GM21381 (cell line): ENCODE measurements around the gene GRID2IP.
"Not testable (repeated sequence)": the region's sequence is repeated elsewhere in the genome, so short reads cannot be mapped to it uniquely, and the experiment has no call there.

ENCODE experiments used
- ATAC-seq: cut with Tn5 transposase; IDR thresholded peaks from one replicate; pipeline ENCODE4 v1.9.1; 2021; ENCODE audit warnings: mild to moderate bottlenecking, moderate library complexity; ENCODE audit not compliant: unreplicated experiment

The GRID2IP gene

DNA sequence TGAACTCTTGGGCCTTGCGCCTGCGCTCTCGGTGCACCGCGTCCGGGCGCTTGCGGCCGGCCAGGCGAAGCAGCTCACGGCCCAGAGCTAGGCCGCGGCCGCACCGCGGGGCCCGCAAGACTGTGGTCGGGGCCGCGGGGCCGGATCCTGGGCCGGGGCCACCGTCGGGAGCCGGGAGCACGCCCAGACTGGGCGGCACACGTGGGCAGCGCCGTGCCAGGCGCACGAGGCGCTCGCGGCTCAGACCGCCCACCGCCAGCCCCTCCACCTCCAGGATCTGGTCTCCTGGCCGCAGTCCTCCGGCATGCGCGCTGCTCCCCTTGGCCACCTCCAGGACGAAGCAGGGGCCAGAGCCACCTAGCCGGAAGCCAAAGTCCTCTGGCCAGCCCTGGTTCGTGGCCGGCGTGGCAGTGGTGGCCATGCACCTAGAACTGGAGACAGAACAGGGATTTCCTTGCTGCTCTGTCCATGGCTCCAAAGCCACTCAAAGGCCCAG lies at the start of gene GRID2IP:
GRID2IP (minus strand) TSS at position 446 of the 496 bp plus-strand sequence; CDS start at position 421, 25 bp downstream.
- no peak for ATAC-seq

DNA sequence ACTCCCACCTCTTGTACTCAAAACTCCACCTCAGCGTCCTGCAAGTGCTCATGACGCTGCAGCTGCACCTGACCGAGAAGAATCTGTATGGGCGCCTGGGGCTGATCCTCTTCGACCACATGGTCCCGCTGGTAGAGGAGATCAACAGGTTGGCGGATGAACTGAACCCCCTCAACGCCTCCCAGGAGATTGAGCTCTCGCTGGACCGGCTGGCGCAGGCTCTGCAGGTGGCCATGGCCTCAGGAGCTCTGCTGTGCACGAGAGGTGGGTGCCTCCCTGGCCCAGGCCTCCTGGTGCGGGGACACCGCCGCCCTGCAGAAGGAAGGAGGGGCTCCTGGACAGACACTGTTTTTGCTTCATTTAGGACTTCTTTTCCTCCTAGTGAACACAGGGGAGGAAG lies 48.8 kb upstream of the GRID2IP start:
- ATAC-seq: no peak

DNA sequence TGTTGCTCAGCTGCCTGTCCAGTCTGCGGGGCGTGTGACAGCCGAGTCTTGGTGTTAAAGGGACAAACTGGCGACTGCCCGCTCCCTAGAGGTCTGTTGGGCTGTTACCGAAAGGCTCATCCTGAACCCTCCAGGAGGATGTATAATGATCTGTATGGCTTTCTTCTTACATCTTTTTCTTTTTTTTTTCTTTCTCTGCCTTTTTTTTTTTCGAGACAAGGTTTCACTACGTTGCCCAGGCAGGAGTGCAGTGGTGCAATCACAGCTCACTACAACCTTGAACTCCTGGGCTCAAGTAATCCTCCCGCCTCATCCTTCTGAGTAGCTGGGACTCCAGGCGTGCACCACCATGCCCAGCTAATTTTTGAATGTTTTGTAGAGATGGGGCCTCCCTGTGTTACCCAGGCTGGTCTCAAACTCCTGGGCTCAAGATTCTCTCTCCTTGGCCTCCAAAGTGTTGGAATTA lies 39.4 kb upstream of the GRID2IP start:
- peak; percentile 25 for ATAC-seq

DNA sequence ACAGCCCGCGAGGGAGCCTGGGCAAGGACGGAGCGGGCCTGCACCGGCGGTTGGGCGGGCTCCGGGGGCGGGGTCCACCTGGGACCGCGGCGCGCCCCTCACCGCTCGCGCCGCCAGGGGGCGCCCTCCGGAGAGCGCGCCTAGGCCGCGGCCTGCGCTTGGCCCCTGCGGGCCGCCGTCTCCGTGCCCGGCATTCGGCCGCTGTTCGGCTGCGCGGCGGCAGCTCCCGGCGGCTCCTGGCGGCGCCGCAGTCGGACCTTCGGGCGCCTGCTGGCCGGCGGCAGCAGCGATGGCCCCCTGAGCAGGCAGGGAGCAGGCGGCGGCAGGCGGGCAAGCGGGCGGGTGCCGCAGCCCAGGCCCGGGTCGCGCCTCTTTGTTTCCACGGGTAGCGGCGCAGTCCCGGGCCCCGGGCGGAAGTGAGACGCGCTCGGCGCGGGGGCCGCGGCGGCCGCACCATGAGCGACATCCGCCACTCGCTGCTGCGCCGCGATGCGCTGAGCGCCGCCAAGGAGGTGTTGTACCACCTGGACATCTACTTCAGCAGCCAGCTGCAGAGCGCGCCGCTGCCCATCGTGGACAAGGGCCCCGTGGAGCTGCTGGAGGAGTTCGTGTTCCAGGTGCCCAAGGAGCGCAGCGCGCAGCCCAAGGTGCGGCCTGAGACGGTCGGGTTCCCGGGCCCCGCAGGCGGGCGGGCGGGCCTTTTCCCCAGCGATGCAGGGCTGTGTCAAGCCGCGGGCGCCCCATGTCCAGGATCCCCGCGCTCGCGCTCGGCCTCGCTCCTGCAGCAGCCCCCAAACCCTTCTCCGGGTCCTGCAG lies 38.8 kb upstream of the GRID2IP start, which contains the start of gene INTS15:
INTS15 (plus strand) TSS at position 193 of the 816 bp plus-strand sequence; CDS start at position 456, 263 bp downstream.
- peak; percentile 84 for ATAC-seq

DNA sequence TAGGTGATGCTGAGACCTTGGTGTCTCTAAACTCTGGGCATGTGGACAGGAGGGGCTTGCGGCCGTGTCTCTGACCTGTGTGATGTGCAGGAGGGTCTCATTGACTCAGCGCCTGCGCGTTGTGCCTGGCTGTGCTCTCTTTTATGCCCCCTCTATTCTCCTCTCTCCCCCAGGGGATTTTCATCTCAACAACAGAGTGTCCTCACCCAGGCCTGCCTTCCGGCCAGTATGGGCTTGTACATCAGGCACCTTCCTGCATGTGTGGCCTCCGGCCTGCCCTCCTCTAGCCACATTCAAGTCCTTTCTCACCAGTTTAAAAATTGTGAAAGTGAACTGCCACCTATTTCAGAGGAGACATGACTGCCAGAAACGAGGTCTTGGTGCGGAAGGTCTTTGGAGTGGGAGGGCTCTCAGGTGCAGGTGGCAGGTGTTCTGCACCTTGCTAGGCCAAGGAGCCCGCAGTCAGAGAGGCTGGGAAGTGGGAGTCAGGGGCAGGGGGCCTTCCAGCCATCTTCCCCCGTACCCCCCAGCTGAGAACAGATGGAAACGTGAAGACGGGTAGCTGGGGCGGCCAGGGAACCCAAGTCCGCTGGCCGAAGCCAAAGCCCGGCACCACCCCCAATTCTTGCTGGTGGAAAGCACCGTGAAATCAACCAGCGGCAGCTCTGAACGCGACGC lies 38.0 kb upstream of the GRID2IP start:
- ATAC-seq: no peak

DNA sequence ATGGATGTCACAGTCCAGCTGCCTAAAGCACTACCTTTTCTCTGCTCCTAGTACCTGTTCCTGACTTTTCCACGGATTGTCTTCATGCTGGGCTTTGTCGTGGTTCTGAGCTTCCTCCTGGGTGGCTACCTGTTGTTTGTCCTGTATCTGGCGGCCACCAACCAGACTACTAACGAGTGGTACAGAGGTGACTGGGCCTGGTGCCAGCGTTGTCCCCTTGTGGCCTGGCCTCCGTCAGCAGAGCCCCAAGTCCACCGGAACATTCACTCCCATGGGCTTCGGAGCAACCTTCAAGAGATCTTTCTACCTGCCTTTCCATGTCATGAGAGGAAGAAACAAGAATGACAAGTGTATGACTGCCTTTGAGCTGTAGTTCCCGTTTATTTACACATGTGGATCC lies 37.3 kb upstream of the GRID2IP start:
- no peak for ATAC-seq

DNA sequence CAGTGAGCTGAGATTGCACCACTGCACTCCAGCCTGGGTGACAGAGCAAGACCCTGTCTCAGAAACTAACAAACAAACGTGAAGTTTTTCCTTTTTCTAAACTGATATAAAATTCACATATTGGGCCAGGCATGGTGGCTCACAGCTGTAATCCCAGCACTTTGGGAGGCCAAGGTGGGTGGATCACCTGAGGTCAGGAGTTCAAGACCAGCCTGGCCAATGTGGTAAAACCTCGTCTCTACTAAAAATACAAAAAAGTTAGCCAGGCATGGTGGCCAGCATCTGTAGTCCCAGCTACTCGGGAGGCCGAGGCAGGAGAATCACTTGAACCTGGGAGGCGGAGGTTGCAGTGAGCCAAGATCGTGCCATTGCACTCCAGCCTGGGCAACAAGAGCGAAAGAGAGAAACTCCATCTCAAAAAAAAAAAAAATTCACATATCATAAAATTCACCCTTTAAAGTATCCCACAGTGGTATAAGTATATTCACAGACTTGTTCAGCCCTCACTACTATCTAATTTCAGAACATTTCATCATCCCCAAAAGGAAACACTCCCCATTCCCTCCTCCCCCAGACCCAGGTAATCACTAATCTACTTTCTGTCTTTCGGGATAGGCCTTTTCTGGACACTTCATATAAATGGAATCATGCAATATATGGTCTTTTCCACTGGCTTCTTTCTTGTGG lies 34.6 kb upstream of the GRID2IP start:
- ATAC-seq: not testable (repeated sequence)

DNA sequence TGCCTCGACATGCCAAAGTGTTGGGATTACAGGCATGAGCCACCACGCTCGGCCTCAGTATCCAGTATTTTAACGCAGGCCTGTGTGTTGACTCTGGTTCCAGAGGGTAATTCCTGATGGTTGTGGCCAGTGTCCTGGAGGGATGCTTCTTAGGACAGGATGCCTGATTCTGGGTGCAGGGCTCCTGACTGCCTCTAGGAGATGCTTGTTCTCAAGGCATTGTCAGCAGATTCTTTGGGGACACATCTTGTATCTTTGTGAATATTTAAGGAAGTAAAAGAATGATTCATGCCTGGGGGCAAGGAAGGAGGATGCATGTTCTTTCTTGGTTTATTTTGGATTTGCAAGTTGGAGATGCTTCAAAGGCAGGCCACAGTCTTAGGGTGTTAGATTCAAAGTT lies 28.2 kb upstream of the GRID2IP start:
- ATAC-seq: no peak

DNA sequence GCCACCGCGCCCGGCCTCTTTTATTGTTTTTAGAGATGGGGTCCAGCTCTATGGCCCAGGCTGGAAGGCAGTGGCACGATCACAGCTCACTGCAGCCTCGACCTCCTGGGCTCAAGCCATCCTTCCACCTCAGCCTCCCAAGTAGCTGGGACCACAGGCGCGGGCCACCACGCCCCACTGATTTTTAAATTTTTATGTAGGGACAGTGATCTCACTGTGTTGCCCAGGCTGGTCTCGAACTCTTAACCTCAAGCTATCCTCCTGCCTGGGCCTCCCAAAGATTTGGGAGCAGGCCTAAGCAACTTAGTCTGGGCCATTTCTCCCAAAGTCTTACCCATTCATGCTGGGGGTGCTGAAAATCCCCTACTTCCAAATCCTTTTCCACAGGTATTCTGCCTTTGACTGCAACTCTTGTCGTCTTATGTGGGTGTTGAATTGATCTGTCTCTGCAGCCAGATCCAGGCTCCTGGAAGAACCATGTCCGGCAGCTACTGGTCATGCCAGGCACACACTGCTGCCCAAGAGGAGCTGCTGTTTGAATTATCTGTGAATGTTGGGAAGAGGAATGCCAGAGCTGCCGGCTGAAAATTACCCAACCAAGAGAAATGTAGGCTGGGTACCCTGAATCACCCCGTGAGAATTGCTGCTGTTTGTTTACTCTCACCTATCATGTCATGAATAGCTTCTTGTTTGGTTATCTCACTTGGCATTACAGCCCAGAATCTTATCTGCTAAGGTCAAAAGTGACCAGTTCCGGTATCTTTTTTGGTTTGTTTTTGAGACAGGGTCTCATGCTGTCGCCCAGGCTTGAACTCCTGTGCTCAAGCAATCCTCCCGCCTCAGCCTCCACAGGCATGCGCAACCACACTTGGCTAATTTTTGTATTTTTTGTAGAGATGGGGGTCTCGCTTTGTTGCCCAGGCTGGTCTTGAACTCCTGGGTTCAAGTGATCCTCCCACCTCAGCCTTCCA lies 27.1 kb upstream of the GRID2IP start:
- ATAC-seq: no peak

DNA sequence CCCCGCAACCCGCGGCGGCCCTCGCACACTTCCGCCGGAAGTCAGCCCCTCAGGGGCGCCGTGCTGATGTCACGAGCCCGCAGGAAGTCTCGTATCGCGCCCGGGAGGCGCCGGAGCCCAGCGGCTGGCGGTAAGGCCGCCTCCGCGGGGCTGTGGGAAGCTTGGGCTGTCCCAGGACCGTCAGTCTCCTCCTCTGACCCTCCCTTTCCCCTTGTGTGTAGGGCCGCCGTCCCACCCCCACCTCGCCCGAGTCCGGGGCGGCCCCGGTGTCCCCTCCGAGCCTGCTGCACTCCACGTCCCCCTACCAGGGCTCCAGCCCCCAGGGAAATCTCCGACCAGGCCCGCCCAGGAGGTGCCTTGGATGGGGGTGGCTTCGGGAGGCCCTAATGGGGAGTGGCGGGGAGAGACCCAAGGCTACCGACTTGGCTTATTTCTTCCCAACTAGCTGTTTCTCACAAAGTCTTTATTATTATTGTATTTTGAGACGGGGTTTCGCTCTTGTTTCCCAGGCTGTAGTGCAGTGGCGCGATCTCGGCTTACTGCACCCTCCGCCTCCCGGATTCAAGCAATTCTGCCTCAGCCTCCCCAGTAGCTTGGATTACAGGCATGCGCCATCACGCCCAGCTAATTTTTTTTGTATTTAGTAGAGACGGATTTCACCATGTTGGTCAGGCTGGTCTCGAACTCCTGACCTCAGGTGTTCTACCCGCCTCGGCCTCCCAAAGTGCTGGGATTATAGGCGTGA lies 26.3 kb upstream of the GRID2IP start, which contains the start of gene ZDHHC4:
ZDHHC4 (plus strand) TSS at position 86 of the 745 bp plus-strand sequence. CDS start 3,108 bp downstream, outside the sequence.
- ATAC-seq: peak; percentile 96

DNA sequence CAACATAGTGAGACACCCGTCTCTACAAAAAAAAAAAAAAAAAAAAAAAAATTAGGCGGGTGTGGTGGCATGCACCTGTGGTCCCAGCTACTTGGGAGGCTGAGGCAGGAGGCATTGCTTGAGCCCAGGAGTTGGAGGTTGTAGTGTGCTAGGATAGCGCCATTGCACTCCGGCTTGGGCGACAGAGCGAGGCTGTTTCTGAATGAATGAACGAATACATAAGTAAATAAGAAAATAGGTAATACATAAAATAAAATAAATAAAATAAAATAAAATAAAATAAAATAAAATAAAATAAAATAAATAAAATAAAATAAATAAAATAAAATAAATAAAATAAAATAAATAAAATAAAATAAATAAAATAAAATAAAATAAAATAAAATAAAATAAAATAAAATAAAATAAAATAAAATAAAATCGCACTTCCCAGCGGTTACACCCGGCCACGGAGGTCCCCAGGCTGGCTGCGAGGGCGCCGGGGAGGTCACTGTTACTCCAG lies 25.7 kb upstream of the GRID2IP start:
- ATAC-seq: not testable (repeated sequence)

DNA sequence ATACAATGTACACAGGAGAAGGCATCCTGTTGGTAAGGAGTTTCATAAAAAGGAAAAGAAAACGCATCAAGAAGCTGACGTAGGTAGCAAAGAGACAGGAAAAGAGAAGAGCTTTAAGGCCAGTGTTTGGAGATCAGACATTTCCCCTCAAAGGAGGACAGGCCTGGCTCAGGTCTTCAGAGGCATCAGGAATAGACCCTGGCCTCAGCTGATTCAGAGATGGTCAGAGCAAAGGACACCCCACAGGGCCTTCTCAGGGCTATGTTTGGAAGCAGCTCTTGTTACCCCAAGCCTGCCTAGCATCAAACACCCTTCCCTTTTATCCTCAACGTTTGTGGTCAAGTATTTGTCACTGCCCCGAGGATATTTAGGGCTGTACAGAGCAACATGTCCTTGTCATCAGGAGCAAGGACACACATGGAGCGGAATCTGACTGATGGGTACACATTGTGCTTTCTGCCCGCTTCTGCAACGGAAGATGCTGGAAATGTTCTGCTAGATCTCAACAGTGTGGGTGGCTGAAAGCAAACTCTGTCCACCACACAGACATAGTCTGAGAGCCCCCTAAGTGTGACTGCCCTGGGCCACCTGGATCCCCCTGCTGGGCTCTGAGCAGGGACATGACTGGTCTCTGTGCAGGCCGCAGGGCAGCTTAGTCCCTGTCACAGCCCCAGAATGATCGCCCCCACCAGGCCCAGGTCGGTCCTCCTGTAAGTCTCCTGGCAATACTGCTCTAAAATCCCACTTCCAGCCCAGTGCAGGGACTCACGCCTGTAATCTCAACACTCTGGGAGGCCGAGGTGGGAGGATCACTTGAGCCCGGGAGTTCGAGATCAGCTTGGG lies 25.0 kb upstream of the GRID2IP start:
- no peak for ATAC-seq

DNA sequence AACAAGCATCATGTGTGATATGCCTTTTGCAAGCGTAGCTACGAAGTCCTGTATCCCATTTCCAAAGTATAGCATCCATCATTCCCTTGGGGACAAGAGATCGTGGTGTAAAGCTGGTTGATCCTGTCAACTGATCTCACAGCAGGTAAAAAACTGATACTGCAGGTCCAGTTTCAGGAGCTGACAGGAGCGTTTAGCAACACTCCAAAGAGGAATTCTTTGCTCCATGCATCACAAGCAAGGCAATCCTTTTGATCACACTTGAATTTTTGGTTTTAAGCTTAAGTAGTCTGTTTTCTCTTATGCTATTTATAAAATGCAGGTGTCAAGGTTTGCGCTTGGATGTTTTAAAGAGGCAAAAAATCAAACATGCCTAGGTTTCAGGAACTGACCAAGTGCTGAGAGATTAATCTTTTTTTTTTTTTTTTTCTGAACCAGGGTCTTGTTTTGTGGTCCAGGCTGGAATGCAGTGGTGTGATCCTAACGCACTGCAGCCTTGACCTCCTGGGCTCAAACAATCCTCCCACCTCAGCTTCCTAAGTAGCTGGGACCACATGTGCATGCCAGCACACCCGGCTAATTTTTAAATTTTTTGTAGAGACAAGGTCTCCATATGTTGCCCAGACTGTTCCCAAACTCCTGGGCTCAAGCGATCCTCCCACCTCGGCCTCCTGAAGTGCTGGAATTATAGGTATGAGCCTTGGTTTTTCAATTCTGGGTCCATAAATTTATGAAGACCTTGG lies 24.2 kb upstream of the GRID2IP start:
- no peak for ATAC-seq

DNA sequence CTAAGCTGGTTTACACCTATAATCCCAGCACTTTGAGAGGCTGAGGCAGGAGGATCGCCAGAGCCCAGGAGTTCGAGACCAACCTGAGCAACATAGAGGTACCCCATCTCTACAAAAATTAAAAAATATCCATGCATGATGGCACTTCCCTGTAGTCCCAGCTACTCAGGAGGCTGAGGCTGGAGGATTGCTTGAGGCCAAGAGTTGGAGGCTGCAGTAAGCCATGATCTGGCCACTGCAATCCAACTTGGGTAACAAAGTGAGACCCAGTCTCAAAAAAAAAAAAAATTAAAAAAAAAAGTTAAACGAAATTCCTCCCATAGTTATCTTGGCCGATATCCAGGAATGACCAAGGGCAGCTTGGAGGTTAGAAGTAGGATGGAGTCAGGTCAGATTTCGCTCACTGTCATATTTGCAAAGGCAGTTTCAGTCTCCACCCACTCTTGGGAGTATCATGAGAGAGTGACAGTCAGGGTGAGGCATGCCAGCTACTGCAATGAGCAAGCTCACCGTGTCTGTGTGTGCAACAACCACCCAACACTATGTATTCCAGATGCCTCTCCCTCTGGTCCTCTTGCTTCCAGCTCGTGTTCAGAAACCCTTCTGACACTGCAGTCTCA lies 20.0 kb upstream of the GRID2IP start:
- no peak for ATAC-seq

DNA sequence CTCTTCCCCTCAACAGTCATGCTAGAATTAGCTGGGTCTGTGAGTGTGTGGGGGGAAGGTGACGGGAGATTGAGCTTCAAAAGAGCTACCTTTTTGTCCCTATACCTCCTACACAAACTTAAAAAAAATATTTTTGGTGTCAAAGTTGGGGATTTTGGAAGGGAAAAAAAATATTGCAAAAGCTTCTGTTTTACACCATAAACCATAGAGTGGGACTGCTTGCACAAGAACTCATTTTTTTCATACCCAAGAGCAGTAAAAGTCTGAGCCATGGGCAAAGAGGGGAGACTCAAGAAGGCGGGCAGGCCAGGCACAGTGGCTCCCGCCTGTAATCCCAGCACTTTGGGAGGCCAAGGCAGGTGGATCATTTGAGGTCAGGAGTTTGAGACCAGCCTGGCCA lies 16.6 kb upstream of the GRID2IP start:
- ATAC-seq: no peak

DNA sequence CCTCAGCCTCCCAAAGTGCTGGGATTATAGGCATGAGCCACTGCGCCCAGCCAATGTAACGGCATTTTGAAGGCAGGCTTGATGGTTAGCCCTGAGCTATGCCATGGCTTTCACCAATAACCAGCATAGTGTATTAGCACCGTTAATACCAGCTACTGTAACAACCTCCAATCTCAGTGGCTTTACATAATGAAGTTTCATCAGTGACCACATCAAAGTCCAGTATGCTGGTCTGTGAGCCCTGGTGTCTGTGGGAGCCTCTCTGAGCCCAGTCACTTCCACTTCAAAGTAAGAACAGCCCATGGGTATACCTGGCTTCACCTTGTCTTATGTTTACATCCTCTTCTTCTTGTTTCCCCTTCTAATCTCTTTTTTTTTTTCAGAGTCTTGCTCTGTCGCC lies 14.4 kb upstream of the GRID2IP start:
- no peak for ATAC-seq
